ENCODE results near the gene APOF. TPM values are rescaled to one million over a fixed set of nuclear protein-coding genes. Genes with fewer than 3 reads are reported as not detected.

Gene APOF
- total and polyA plus RNA-seq, 2 of the 13 experiments (the other 11 are each of a cell fraction or from before 2014, with no cell fraction given), result 3.3 to 23.9 TPM

- TF ChIP-seq TFE3 (CRISPR knock-in tag; IDR thresholded peaks at IDR 0.05), result 0 out of 2 replicates have a peak, but pooled peaks have one; percentile 37
- peak; percentile 65; the same call in 1 of the 2 replicates for TF ChIP-seq IRF9 (CRISPR knock-in tag; IDR thresholded peaks at IDR 0.05; ENCODE audit: borderline replicate concordance)
- no peak; the same call in none of the 2 replicates for TF ChIP-seq NR2F6 (IDR thresholded peaks at IDR 0.05)
- peak; percentile 27; the same call in 1 of the 2 replicates for TF ChIP-seq NR2F6 (CRISPR knock-in tag; IDR thresholded peaks at IDR 0.05)
- TF ChIP-seq POLR2AphosphoS2 (IDR thresholded peaks at IDR 0.05; ENCODE audit: low read depth, low read length), result no peak
- peak; percentile 72 for TF ChIP-seq SKI (IDR thresholded peaks at IDR 0.05; ENCODE audit: partially characterized antibody)
- TF ChIP-seq NBN (conservative IDR thresholded peaks at IDR 0.05), result no peak
- peak; percentile 44; the same call in 1 of the 2 replicates for TF ChIP-seq RFX5 (IDR thresholded peaks at IDR 0.05; ENCODE audit: low read depth, low read length)
- TF ChIP-seq NR2C2 (CRISPR knock-in tag; IDR thresholded peaks at IDR 0.05; ENCODE audit: borderline replicate concordance), result peak; percentile 82; the same call in 1 of the 2 replicates
- 0 out of 2 replicates have a peak, but pooled peaks have one; percentile 16 for TF ChIP-seq BCL3 (CRISPR knock-in tag; IDR thresholded peaks at IDR 0.05)
- peak; percentile 26; the same call in 1 of the 2 replicates for TF ChIP-seq ZNF335 (CRISPR knock-in tag; IDR thresholded peaks at IDR 0.05)
- peak; percentile 66 for TF ChIP-seq PHF20 (CRISPR knock-in tag; IDR thresholded peaks at IDR 0.05)
- no peak for TF ChIP-seq ZNF354B (CRISPR knock-in tag; IDR thresholded peaks at IDR 0.05)
- peak; percentile 86 for TF ChIP-seq KMT2B (CRISPR knock-in tag; IDR thresholded peaks at IDR 0.05)
- TF ChIP-seq MAFK (conservative IDR thresholded peaks at IDR 0.05 in 1 of 2, IDR thresholded peaks at IDR 0.05 in 1 of 2; ENCODE audit: low read length in 2 of 2), result peak; percentile 24; a peak in 2 of 4 replicates
- TF ChIP-seq TAF1 (CRISPR knock-in tag; IDR thresholded peaks at IDR 0.05), result peak; percentile 76
- no peak for TF ChIP-seq ZKSCAN1 (IDR thresholded peaks at IDR 0.05; ENCODE audit: low read length)
- TF ChIP-seq FOXP4 (CRISPR knock-in tag; IDR thresholded peaks at IDR 0.05), result peak; percentile 54; the same call in 1 of the 2 replicates
- peak; percentile 41 to 42 for TF ChIP-seq HMGXB4 (CRISPR knock-in tag; IDR thresholded peaks at IDR 0.05; ENCODE audit: borderline replicate concordance in 1 of 2, low read depth in 1 of 2)
- TF ChIP-seq NRL (CRISPR knock-in tag; IDR thresholded peaks at IDR 0.05; ENCODE audit: borderline replicate concordance), result peak; percentile 17; the same call in 1 of the 2 replicates
- no peak; the same call in 1 of the 2 replicates for TF ChIP-seq CBX5 (CRISPR knock-in tag; IDR thresholded peaks at IDR 0.05; ENCODE audit: borderline replicate concordance)
These were observed 2.5 kb downstream of the APOF start, which contains the start of gene STAT2 (continued) for GRCh38 chr12:56359851-56360767.
